ENCODE measurements around the gene ATL2. TPM values are rescaled to one million over a fixed set of nuclear protein-coding genes. Genes with fewer than 3 reads are reported as not detected.

Gene ATL2
- total and polyA plus RNA-seq, 12 donors, result 19.8 to 313 (median 71.9) TPM

DNA sequence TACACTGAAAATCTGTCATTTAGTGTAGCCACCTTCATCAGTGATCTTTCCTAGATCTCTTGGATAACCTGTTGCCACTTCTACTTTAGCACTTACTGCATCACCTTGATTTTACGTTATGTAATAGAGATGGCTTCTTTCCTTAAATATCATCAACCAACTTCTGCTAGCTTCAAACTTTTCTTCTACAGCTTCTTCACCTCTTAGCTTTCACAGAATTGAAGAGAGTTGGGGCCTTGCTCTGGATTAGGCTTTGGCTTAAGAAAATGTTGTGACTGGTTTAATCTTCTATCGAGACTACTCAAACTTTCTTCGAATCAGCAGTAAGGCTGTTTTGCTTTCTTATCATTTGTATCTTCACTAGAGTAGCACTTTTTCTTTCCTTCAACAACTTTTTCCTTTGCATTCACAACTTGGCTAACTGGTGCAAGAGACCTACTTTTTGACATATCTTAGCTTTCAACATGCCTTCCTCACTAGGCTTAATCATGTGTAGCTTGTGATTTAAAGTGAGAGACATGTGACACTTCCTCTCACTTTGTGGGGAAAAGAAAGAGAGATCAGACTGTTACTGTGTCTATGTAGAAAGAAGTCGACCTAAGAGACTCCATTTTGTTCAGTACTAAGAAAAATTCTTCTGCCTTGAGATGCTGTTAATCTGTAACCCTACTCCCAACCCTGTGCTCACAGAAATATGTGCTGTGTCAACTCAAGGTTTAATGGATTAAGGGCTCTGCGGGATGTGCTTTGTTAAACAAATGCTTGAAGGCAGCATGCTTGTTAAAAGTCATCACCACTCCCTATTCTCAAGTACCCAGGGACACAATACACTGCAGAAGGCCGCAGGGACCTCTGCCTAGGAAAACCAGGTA lies 99.6 kb downstream of the ATL2 start:
- H3K36me3 ChIP-seq (replicated peaks in 1 of 2), result no peaks in the 10 kb centered on the region
- no peak overlapping the region for H3K4me3 ChIP-seq
- no peak overlapping the region for H3K27ac ChIP-seq
- intact Hi-C loops (cut with DNase I), result loop anchor here (5.0 to 10.0 kb wide), 4 partner anchors 203 to 863 kb away; partner anchors contain the start of gene CYP1B1 (in 1 of the 2)
- no peak for DNase-seq
- no peaks in the 10 kb centered on the region for H3K27me3 ChIP-seq
- WGBS, 4 donors, result 71 to 78% (median 72%) methylated on average over 6 of the region's 6 CpGs
- no peak for TF ChIP-seq POLR2A (IDR thresholded peaks at IDR 0.05)
- TF ChIP-seq, protein P1, sequence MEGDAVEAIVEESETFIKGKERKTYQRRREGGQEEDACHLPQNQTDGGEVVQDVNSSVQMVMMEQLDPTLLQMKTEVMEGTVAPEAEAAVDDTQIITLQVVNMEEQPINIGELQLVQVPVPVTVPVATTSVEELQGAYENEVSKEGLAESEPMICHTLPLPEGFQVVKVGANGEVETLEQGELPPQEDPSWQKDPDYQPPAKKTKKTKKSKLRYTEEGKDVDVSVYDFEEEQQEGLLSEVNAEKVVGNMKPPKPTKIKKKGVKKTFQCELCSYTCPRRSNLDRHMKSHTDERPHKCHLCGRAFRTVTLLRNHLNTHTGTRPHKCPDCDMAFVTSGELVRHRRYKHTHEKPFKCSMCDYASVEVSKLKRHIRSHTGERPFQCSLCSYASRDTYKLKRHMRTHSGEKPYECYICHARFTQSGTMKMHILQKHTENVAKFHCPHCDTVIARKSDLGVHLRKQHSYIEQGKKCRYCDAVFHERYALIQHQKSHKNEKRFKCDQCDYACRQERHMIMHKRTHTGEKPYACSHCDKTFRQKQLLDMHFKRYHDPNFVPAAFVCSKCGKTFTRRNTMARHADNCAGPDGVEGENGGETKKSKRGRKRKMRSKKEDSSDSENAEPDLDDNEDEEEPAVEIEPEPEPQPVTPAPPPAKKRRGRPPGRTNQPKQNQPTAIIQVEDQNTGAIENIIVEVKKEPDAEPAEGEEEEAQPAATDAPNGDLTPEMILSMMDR (IDR thresholded peaks at IDR 0.05), result no peak
- no peaks in the 10 kb centered on the region for H3K4me1 ChIP-seq (replicated peaks in 1 of 2)
- no peaks in the 10 kb centered on the region for H3K9me3 ChIP-seq (replicated peaks in 1 of 3)

DNA sequence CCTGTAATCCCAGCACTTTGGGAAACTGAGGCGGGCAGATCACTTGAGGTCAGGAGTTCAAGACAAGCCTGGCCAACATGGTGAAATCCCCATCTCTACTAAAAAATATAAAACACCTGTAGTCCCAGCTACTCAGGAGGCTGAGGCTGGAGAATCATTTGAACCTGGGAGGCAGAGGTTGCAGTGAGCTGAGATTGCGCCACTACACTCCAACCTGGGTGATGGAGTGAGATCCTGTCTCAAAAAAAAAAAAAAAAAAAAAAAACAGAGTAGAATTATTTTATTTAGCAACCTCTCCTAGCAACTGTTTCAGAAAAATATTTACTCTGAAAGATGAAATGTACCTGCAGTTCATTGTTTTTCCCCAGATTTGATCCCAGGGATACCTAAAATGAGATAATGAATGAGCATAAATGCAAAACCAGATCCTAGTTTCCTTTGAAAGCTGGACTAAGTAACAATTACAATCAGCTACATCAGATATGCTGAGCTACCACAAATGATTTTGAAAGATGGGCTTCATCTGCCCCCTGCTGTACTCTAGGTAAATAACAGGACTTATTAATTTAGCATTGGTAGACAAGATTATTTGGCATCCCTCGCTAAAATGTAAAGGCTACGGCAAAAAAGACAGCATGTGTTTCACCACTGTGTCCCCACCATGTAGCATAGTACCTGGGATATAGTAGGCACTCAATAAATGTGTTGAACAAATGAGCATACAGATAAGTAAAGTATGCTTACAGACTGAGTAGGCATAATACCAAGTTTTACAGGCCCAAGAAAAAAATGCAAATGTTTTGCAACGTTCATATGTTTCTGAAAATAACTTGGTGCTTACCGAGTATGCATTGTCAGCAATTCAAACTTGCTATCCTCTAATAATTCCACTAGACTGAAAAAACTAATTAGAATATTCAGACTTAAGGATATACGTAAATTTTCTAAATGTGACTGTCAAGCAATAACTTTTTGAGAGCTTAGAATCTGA lies 102.5 kb downstream of the ATL2 start:
- TF ChIP-seq POLR2A (IDR thresholded peaks at IDR 0.05), result no peak
- TF ChIP-seq, protein P1 (IDR thresholded peaks at IDR 0.05), result peak; percentile 53 to 95 (median 88)
- H3K9me3 ChIP-seq (replicated peaks in 1 of 3), result no peaks in the 10 kb centered on the region
- 40 to 49% (median 43%) methylated on average over 7 of the region's 7 CpGs for WGBS, 4 donors
- no peaks in the 10 kb centered on the region for H3K27me3 ChIP-seq
- H3K4me3 ChIP-seq, result no peak overlapping the region
- no peak overlapping the region for H3K27ac ChIP-seq
- no peaks in the 10 kb centered on the region for H3K4me1 ChIP-seq (replicated peaks in 1 of 2)
- no peaks in the 10 kb centered on the region for H3K36me3 ChIP-seq (replicated peaks in 1 of 2)
- intact Hi-C loops (cut with DNase I), result loop anchor here (5.0 to 10.0 kb wide), 4 partner anchors 200 to 860 kb away; partner anchors contain the start of gene CYP1B1 (in 1 of the 2)
- DNase-seq, result peak; percentile 24 to 68 (median 54)

DNA sequence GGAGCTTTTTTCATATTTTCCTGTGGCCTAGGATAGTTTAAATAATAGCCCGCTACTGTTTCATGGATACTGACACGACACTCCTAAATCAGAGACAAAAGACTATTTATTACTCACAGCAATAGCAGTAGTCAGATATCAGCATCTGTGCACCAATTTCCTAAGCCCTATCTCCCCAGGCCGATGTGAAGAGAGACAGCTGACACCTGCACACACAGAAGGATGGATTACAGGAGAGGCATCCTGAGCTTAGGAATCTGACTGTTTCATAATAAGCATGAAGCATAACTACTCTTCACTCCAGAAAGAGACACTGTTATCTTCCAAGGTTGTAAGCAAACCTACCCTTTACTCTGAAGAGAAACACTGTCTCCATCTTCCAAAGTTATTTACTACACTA lies 105.4 kb downstream of the ATL2 start:
- intact Hi-C loops (cut with DNase I), result loop anchor here (10.0 kb wide), 3 partner anchors 197 to 857 kb away; partner anchors contain the start of gene CYP1B1 (in 1 of the 2)

More for the DNA sequence above, 105.4 kb downstream of the ATL2 start:
- Histone ChIP-seq H3K4me3 (no peak overlapping the region), H3K4me1 (replicated peaks in 1 of 2) (no peaks in the 10 kb centered on the region), H3K9me3 (replicated peaks in 1 of 3) (no peaks in the 10 kb centered on the region), H3K27ac (no peak overlapping the region), H3K36me3 (replicated peaks in 1 of 2) (no peaks in the 10 kb centered on the region), H3K27me3 (no peaks in the 10 kb centered on the region)
- TF ChIP-seq POLR2A (IDR thresholded peaks at IDR 0.05), result no peak
- TF ChIP-seq, protein P1 (IDR thresholded peaks at IDR 0.05), result no peak
- WGBS, 4 donors, result 69 to 84% (median 74%) methylated on average over 3 of the region's 3 CpGs
- no peak for DNase-seq
